Activated gamma-delta T cell treated with anti-CD3 and anti-CD28 coated beads, Interleukin-2, amount 50 U/mL, for 16 hours (primary cell): ENCODE measurements around the gene QARS1.

Experiments
- DNase-seq: peaks from one replicate; pipeline ENCODE4 v3.0.0-alpha.2; 2020; ENCODE audit warnings: low read depth

Gene QARS1

GRCh38 chr3:49053543-49053942 is 51.0 kb downstream of the QARS1 start:
- no peak for DNase-seq
